ENCODE measurements around the gene UPF1. TPM values are rescaled to one million over a fixed set of nuclear protein-coding genes. Genes with fewer than 3 reads are reported as not detected.

Gene UPF1
- polyA plus RNA-seq, 1 donor, result 52.3 TPM

DNA sequence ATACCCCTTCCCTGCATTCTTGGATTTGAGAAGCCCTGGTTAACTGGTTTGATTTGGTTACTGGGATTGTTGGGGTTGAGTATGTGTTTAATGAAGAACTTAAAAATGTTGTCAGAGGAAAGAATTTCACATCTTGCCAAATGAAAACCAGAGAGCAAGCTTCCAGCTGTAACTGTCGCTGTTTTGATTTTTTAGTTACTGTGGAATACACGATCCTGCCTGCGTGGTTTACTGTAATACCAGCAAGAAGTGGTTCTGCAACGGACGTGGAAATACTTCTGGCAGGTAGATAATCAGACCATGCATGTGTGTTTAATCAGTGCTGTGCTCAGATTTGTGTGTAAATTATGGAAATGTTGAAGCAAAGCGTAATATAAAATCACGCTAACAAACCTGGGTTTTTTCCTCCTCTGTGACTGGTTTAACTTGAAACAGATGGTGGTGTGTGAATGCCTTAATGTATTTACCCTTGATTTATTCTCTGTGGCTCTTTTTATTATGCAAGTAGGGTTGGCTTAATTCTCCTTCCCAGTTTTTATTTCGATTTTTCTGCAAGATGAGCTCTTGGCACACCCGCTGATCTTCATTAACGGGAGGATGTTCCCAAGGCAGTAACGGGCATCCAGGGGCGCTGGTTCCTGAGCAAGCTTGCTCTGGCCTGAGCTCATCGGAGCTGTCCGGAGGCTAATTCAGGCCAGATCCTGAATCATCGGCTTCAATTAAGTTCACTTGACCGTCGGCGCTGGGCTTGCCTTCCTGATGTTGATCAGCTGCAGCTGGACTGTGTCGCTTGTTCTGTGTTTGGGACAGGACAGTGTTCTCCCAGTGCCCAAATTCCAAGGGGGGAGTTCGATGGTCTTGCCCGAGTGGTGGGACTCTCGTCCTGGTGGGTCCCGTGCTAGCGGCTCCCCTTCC lies 16.0 kb downstream of the UPF1 start:
- H3K4me1 ChIP-seq (ENCODE audit: control insufficient read depth, insufficient read depth, low read length), result peaks cover 11% of the 10 kb centered on the region
- no peaks in the 10 kb centered on the region for H3K9me3 ChIP-seq (ENCODE audit: control insufficient read depth, low read depth, low read length)
- peaks cover 56% of the 10 kb centered on the region for H3K36me3 ChIP-seq (ENCODE audit: control insufficient read depth, insufficient read depth, low read length)
- DNase-seq, result no peak
- no peak overlapping the region for H3K4me3 ChIP-seq (ENCODE audit: low read length)
- H3K27me3 ChIP-seq (ENCODE audit: control insufficient read depth, insufficient read depth, low read length), result no peaks in the 10 kb centered on the region
- WGBS (ENCODE audit: insufficient coverage, low lambda C conversion rate), result 80% methylated on average over 1 of the region's 24 CpGs
- no peak overlapping the region for H3K27ac ChIP-seq (ENCODE audit: low read length)

- H3K9me3 ChIP-seq (ENCODE audit: control insufficient read depth, low read depth, low read length), result no peaks in the 10 kb centered on the region
- H3K27ac ChIP-seq (ENCODE audit: low read length), result no peak overlapping the region
- no CpG with 5 or more reads among the region's 23 CpGs for WGBS (ENCODE audit: insufficient coverage, low lambda C conversion rate)
- H3K36me3 ChIP-seq (ENCODE audit: control insufficient read depth, insufficient read depth, low read length), result peaks cover 68% of the 10 kb centered on the region
- no peaks in the 10 kb centered on the region for H3K27me3 ChIP-seq (ENCODE audit: control insufficient read depth, insufficient read depth, low read length)
- no peak overlapping the region for H3K4me3 ChIP-seq (ENCODE audit: low read length)
- H3K4me1 ChIP-seq (ENCODE audit: control insufficient read depth, insufficient read depth, low read length), result peaks cover 7% of the 10 kb centered on the region
- DNase-seq, result no peak
Observed at GRCh38 chr19:18848878-18849661, 17.3 kb downstream of the UPF1 start.

DNA sequence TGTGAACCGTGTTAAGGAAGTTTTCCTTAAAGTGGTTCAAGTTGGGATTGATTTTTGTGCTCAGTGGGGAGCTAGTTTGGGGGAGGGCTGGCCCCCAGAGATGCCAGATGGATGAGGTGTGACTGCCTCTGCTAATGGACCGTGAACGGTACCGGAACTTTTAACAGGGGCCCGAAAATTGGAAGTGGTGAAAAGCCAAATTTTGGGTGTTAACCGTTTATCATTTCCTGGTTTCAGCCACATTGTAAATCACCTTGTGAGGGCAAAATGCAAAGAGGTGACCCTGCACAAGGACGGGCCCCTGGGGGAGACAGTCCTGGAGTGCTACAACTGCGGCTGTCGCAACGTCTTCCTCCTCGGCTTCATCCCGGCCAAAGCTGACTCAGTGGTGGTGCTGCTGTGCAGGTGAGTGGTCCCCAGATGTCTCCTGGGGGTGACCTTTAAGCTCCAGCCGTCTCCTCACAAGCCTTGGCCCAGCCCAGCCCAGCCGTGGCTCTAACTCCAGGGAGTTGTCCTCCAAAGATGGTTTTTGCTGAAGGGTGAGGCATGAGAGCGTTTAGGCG lies 18.2 kb downstream of the UPF1 start:
- Histone ChIP-seq H3K4me1 (ENCODE audit: control insufficient read depth, insufficient read depth, low read length) (peaks cover 7% of the 10 kb centered on the region), H3K9me3 (ENCODE audit: control insufficient read depth, low read depth, low read length) (no peaks in the 10 kb centered on the region), H3K27ac (ENCODE audit: low read length) (no peak overlapping the region), H3K27me3 (ENCODE audit: control insufficient read depth, insufficient read depth, low read length) (no peaks in the 10 kb centered on the region), H3K4me3 (ENCODE audit: low read length) (no peak overlapping the region), H3K36me3 (ENCODE audit: control insufficient read depth, insufficient read depth, low read length) (peaks cover 73% of the 10 kb centered on the region)
- WGBS (ENCODE audit: insufficient coverage, low lambda C conversion rate), result 14% methylated on average over 1 of the region's 16 CpGs
- DNase-seq, result no peak

DNA sequence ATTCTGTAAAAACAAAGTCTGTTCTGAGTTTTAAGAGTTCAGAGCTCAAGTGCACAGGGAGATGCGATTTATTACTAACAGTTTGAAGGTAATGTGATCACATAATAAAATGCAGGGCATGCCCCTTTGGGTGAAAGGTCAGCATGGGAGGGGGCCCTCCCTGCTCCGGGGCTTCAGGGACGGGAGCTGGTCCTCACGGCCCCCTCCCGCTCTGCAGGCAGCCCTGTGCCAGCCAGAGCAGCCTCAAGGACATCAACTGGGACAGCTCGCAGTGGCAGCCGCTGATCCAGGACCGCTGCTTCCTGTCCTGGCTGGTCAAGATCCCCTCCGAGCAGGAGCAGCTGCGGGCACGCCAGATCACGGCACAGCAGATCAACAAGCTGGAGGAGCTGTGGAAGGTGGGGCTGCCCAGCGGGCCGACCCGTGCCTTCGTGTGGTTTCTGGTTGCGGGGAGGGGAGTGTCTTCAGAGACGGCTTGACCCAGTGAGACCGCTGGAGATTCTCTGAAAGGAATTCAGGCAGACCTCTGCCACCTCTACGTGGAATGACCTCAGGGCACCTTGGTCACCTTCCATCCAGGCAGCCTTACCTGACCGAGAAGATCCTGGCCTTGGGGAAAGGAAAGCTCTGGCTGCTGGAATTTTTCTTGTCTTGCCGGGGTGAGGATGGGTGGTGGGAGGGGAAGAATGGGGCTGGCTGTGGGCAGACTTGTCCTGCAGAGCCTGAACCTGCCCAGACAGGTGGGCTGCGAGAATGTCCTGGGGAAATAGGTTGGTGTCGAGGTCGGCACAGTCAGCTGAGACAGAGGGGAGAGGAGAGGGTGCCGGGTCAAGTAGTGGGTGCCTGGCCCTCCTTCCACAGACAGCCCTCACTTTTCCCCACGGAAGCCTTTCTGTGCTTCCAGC lies 19.0 kb downstream of the UPF1 start:
- Histone ChIP-seq H3K4me1 (ENCODE audit: control insufficient read depth, insufficient read depth, low read length) (peaks cover 7% of the 10 kb centered on the region), H3K36me3 (ENCODE audit: control insufficient read depth, insufficient read depth, low read length) (peaks cover 81% of the 10 kb centered on the region), H3K27ac (ENCODE audit: low read length) (no peak overlapping the region), H3K27me3 (ENCODE audit: control insufficient read depth, insufficient read depth, low read length) (no peaks in the 10 kb centered on the region), H3K9me3 (ENCODE audit: control insufficient read depth, low read depth, low read length) (no peaks in the 10 kb centered on the region), H3K4me3 (ENCODE audit: low read length) (no peak overlapping the region)
- no CpG with 5 or more reads among the region's 27 CpGs for WGBS (ENCODE audit: insufficient coverage, low lambda C conversion rate)
- DNase-seq, result no peak

GRCh38 chr19:18851673-18852325 lies 20.0 kb downstream of the UPF1 start:
- H3K36me3 ChIP-seq (ENCODE audit: control insufficient read depth, insufficient read depth, low read length), result peaks cover 87% of the 10 kb centered on the region
- peaks cover 6% of the 10 kb centered on the region for H3K4me1 ChIP-seq (ENCODE audit: control insufficient read depth, insufficient read depth, low read length)
- no peak overlapping the region for H3K27ac ChIP-seq (ENCODE audit: low read length)
- DNase-seq, result no peak
- H3K27me3 ChIP-seq (ENCODE audit: control insufficient read depth, insufficient read depth, low read length), result no peaks in the 10 kb centered on the region
- H3K4me3 ChIP-seq (ENCODE audit: low read length), result no peak overlapping the region
- no CpG with 5 or more reads among the region's 31 CpGs for WGBS (ENCODE audit: insufficient coverage, low lambda C conversion rate)
- no peaks in the 10 kb centered on the region for H3K9me3 ChIP-seq (ENCODE audit: control insufficient read depth, low read depth, low read length)

DNA sequence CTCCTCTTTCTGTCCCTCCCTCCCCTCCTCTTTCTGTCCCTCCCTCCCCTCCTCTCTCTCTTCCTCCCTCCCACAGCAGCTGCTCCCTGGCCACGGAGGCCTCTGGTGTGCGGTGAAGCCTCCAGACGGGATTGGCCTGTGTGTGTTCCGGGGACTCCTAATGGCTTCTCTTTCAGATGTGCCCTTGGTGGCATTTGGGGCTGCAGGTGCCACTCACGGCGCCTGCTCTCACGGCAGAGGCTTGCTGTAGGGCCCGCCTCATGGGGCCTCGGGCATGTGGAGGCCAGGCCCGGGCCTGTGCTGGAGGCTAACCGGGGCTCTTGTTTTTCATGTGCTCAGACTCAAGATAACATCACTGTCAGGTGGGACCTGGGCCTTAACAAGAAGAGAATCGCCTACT lies 20.9 kb downstream of the UPF1 start:
- Histone ChIP-seq H3K27ac (ENCODE audit: low read length) (no peak overlapping the region), H3K27me3 (ENCODE audit: control insufficient read depth, insufficient read depth, low read length) (no peaks in the 10 kb centered on the region), H3K4me1 (ENCODE audit: control insufficient read depth, insufficient read depth, low read length) (peaks cover 3% of the 10 kb centered on the region), H3K4me3 (ENCODE audit: low read length) (no peak overlapping the region), H3K36me3 (ENCODE audit: control insufficient read depth, insufficient read depth, low read length) (peaks cover 96% of the 10 kb centered on the region), H3K9me3 (ENCODE audit: control insufficient read depth, low read depth, low read length) (no peaks in the 10 kb centered on the region)
- no peak for DNase-seq
- no CpG with 5 or more reads among the region's 12 CpGs for WGBS (ENCODE audit: insufficient coverage, low lambda C conversion rate)

GRCh38 chr19:18853755-18854427 lies 22.1 kb downstream of the UPF1 start:
- no peaks in the 10 kb centered on the region for H3K9me3 ChIP-seq (ENCODE audit: control insufficient read depth, low read depth, low read length)
- no CpG with 5 or more reads among the region's 17 CpGs for WGBS (ENCODE audit: insufficient coverage, low lambda C conversion rate)
- H3K27me3 ChIP-seq (ENCODE audit: control insufficient read depth, insufficient read depth, low read length), result no peaks in the 10 kb centered on the region
- no peak for DNase-seq
- H3K36me3 ChIP-seq (ENCODE audit: control insufficient read depth, insufficient read depth, low read length), result peaks cover 98% of the 10 kb centered on the region
- no peak overlapping the region for H3K4me3 ChIP-seq (ENCODE audit: low read length)
- peaks cover 3% of the 10 kb centered on the region for H3K4me1 ChIP-seq (ENCODE audit: control insufficient read depth, insufficient read depth, low read length)
- H3K27ac ChIP-seq (ENCODE audit: low read length), result no peak overlapping the region

GRCh38 chr19:18854982-18855381 lies 23.2 kb downstream of the UPF1 start:
- no peaks in the 10 kb centered on the region for H3K4me1 ChIP-seq (ENCODE audit: control insufficient read depth, insufficient read depth, low read length)
- no peak overlapping the region for H3K4me3 ChIP-seq (ENCODE audit: low read length)
- no peak for DNase-seq
- H3K36me3 ChIP-seq (ENCODE audit: control insufficient read depth, insufficient read depth, low read length), result peaks cover 98% of the 10 kb centered on the region
- no peaks in the 10 kb centered on the region for H3K9me3 ChIP-seq (ENCODE audit: control insufficient read depth, low read depth, low read length)
- no peaks in the 10 kb centered on the region for H3K27me3 ChIP-seq (ENCODE audit: control insufficient read depth, insufficient read depth, low read length)
- 100% methylated on average over 2 of the region's 33 CpGs for WGBS (ENCODE audit: insufficient coverage, low lambda C conversion rate)
- no peak overlapping the region for H3K27ac ChIP-seq (ENCODE audit: low read length)

GRCh38 chr19:18855647-18856384 lies 24.1 kb downstream of the UPF1 start:
- no peak for DNase-seq
- H3K4me3 ChIP-seq (ENCODE audit: low read length), result no peak overlapping the region
- no peak overlapping the region for H3K27ac ChIP-seq (ENCODE audit: low read length)
- H3K4me1 ChIP-seq (ENCODE audit: control insufficient read depth, insufficient read depth, low read length), result no peaks in the 10 kb centered on the region
- no peaks in the 10 kb centered on the region for H3K9me3 ChIP-seq (ENCODE audit: control insufficient read depth, low read depth, low read length)
- WGBS (ENCODE audit: insufficient coverage, low lambda C conversion rate), result 100% methylated on average over 1 of the region's 27 CpGs
- peaks cover 98% of the 10 kb centered on the region for H3K36me3 ChIP-seq (ENCODE audit: control insufficient read depth, insufficient read depth, low read length)
- H3K27me3 ChIP-seq (ENCODE audit: control insufficient read depth, insufficient read depth, low read length), result no peaks in the 10 kb centered on the region

All from large intestine (tissue), 3 donors.